HEK293 (cell line): ENCODE results near the gene TMEM176A.

ENCODE experiments used
- CTCF ChIA-PET: fragments of 350-600 bp; formaldehyde crosslinking; extraction: SDS; loops from one replicate; lab custom pipeline; 2021; ENCODE audit warnings: antibody characterized with exemption; lab: Yijun Ruan, JAX
- POLR2A ChIA-PET: fragments of 300-600 bp; formaldehyde crosslinking; extraction: SDS; loops from one replicate; lab custom pipeline; 2020; ENCODE audit warnings: antibody characterized with exemption, inconsistent platforms; lab: Yijun Ruan, JAX
- H3K27ac ChIP-seq: fragments of 200-500 bp; sonication (Bioruptor generic); 2 replicates; pipeline ENCODE4 v1.5.1; 2014; ENCODE audit warnings: low read depth, low read length, control low read depth, inconsistent platforms; ENCODE audit errors: extremely low read depth
- H3K36me3 ChIP-seq, 2 experiments: fragments of 200-500 bp in 1 of 2; sonication (Bioruptor generic) in 1 of 2; 1 replicate in 1 of 2; 2 replicates in 1 of 2; pipeline ENCODE4 v1.5.1; 2014 to 2017; ENCODE audit warnings: inconsistent platforms in 2 of 2, low read length in 2 of 2; ENCODE audit not compliant: control insufficient read depth in 2 of 2, insufficient read depth in 1 of 2
- H3K4me1 ChIP-seq: fragments of 200-500 bp; sonication (Bioruptor generic); 2 replicates; pipeline ENCODE4 v1.5.1; 2014; ENCODE audit warnings: mild to moderate bottlenecking, low read length, inconsistent platforms; ENCODE audit not compliant: control insufficient read depth, insufficient read depth
- H3K4me3 ChIP-seq: 2 replicates; pipeline ENCODE4 v1.5.1; 2011; ENCODE audit warnings: low read depth, mild to moderate bottlenecking, control low read depth, low read length, moderate library complexity
- H3K9me3 ChIP-seq: fragments of 200-500 bp; sonication (Bioruptor generic); 2 replicates; pipeline ENCODE4 v1.5.1; 2014; ENCODE audit warnings: low read depth, low read length, inconsistent platforms; ENCODE audit not compliant: control insufficient read depth, insufficient read depth
- BCL6B ChIP-seq: fragments of 450-650 bp; formaldehyde crosslinking; IDR thresholded peaks from 2 replicates; pipeline ENCODE4 v1.5.1; 2017; ENCODE audit warnings: missing biosample characterization, missing genetic modification characterization
- GLI2 ChIP-seq: fragments of 450-650 bp; formaldehyde crosslinking; IDR thresholded peaks from 2 replicates; pipeline ENCODE4; 2017; ENCODE audit warnings: missing biosample characterization, missing genetic modification characterization, low read depth, borderline replicate concordance
- MYNN ChIP-seq: fragments of 450-650 bp; formaldehyde crosslinking; IDR thresholded peaks from 2 replicates; pipeline ENCODE4 v1.5.1; 2016; ENCODE audit warnings: missing biosample characterization, missing genetic modification characterization, borderline replicate concordance
- OSR2 ChIP-seq: fragments of 450-650 bp; formaldehyde crosslinking; IDR thresholded peaks from 2 replicates; pipeline ENCODE4 v1.5.1; 2016; ENCODE audit warnings: missing biosample characterization, missing genetic modification characterization
- PATZ1 ChIP-seq: fragments of 450-650 bp; formaldehyde crosslinking; IDR thresholded peaks from 2 replicates; pipeline ENCODE4 v1.5.1; 2016; ENCODE audit warnings: missing biosample characterization, missing genetic modification characterization
- PRDM2 ChIP-seq: fragments of 450-650 bp; formaldehyde crosslinking; IDR thresholded peaks from 2 replicates; pipeline ENCODE4 v1.5.1; 2016; ENCODE audit warnings: missing biosample characterization, missing genetic modification characterization, borderline replicate concordance
- TRIM28 ChIP-seq: IDR thresholded peaks from 2 replicates; pipeline ENCODE4 v1.6.1; 2011; ENCODE audit warnings: low read length, control low read depth, borderline replicate concordance
- ZBTB21 ChIP-seq: fragments of 450-650 bp; formaldehyde crosslinking; IDR thresholded peaks from 2 replicates; pipeline ENCODE4 v1.5.1; 2017; ENCODE audit warnings: missing biosample characterization, missing genetic modification characterization
- ZBTB49 ChIP-seq: fragments of 450-650 bp; formaldehyde crosslinking; IDR thresholded peaks from 2 replicates; pipeline ENCODE4 v1.5.1; 2016; ENCODE audit warnings: missing biosample characterization, missing genetic modification characterization, low read depth
- ZNF114 ChIP-seq: fragments of 450-650 bp; formaldehyde crosslinking; IDR thresholded peaks from 2 replicates; pipeline ENCODE4 v1.5.0; 2017; ENCODE audit warnings: missing biosample characterization, missing genetic modification characterization
- ZNF133 ChIP-seq: fragments of 450-650 bp; formaldehyde crosslinking; IDR thresholded peaks from 2 replicates; pipeline ENCODE4 v1.5.1; 2016; ENCODE audit warnings: missing biosample characterization, missing genetic modification characterization
- ZNF174 ChIP-seq: fragments of 450-650 bp; formaldehyde crosslinking; IDR thresholded peaks from 2 replicates; pipeline ENCODE4 v1.5.0; 2017; ENCODE audit warnings: missing biosample characterization, mild to moderate bottlenecking, missing genetic modification characterization
- ZNF2 ChIP-seq: fragments of 450-650 bp; formaldehyde crosslinking; IDR thresholded peaks from 2 replicates; pipeline ENCODE4 v1.5.1; 2016; ENCODE audit warnings: missing biosample characterization, missing genetic modification characterization
- ZNF248 ChIP-seq: fragments of 450-650 bp; formaldehyde crosslinking; IDR thresholded peaks from 2 replicates; pipeline ENCODE4 v1.5.1; 2017; ENCODE audit warnings: missing biosample characterization, missing genetic modification characterization
- ZNF37A ChIP-seq: fragments of 450-650 bp; IDR thresholded peaks from 2 replicates; pipeline ENCODE4 v1.5.1; 2018; ENCODE audit warnings: missing biosample characterization, missing genetic modification characterization
- ZNF398 ChIP-seq: fragments of 450-650 bp; formaldehyde crosslinking; IDR thresholded peaks from 2 replicates; pipeline ENCODE4 v1.5.1; 2017; ENCODE audit warnings: missing biosample characterization, missing genetic modification characterization
- ZNF544 ChIP-seq: fragments of 450-650 bp; formaldehyde crosslinking; IDR thresholded peaks from 2 replicates; pipeline ENCODE4 v1.5.0; 2017; ENCODE audit warnings: missing biosample characterization, missing genetic modification characterization
- ZNF645 ChIP-seq: fragments of 450-650 bp; formaldehyde crosslinking; IDR thresholded peaks from 2 replicates; pipeline ENCODE4; 2016; ENCODE audit warnings: missing biosample characterization, missing genetic modification characterization
- ZNF654 ChIP-seq: fragments of 450-650 bp; formaldehyde crosslinking; IDR thresholded peaks from 2 replicates; pipeline ENCODE4 v1.5.1; 2016; ENCODE audit warnings: low read depth, missing biosample characterization, missing genetic modification characterization
- ZNF776 ChIP-seq: fragments of 450-650 bp; formaldehyde crosslinking; IDR thresholded peaks from 2 replicates; pipeline ENCODE4 v1.5.0; 2017; ENCODE audit warnings: missing biosample characterization, missing genetic modification characterization, borderline replicate concordance
- ZNF785 ChIP-seq: fragments of 450-650 bp; formaldehyde crosslinking; IDR thresholded peaks from 2 replicates; pipeline ENCODE4 v1.5.1; 2016; ENCODE audit warnings: missing biosample characterization, missing genetic modification characterization

The TMEM176A gene

GRCh38 chr7:150778738-150779301 is 21.7 kb upstream of the TMEM176A start (continued):
- TF ChIP-seq PATZ1 = no peak
- TF ChIP-seq ZNF174 (tag by site-specific recombination) = no peak
- TF ChIP-seq GLI2 (tag by site-specific recombination) = no peak
- TF ChIP-seq TRIM28 = peak; percentile 65; the same call in 1 of the 2 replicates
- TF ChIP-seq, all 188 proteins: peak for 8

GRCh38 chr7:150780292-150780691 is 20.3 kb upstream of the TMEM176A start:
- Histone ChIP-seq H3K4me1 (no peaks in the 10 kb centered on the region), H3K27ac (no peak overlapping the region), H3K9me3 (no peaks in the 10 kb centered on the region), H3K36me3 (no peaks in the 10 kb centered on the region), H3K4me3 (no peak overlapping the region)
- POLR2A ChIA-PET = no interaction called here
- CTCF ChIA-PET = interaction anchor here (1.0 to 5.4 kb wide), 5 partner anchors 9 to 209 kb away, joined by 3 to 77 read pairs (median 6); no protein-coding TSS in a partner anchor
- no peak for TF ChIP-seq ZNF114 (tag by site-specific recombination)
- TF ChIP-seq BCL6B (tag by site-specific recombination) = no peak
- TF ChIP-seq ZNF645 (tag by site-specific recombination) = no peak
- no peak for TF ChIP-seq PRDM2 (tag by site-specific recombination)
- TF ChIP-seq ZNF544 (tag by site-specific recombination) = no peak
- TF ChIP-seq ZNF654 (tag by site-specific recombination) = no peak
- TF ChIP-seq ZNF785 = no peak
- no peak for TF ChIP-seq ZNF37A (tag by site-specific recombination)
- no peak for TF ChIP-seq ZNF248 (tag by site-specific recombination)
- no peak for TF ChIP-seq ZNF776
- no peak for TF ChIP-seq MYNN (tag by site-specific recombination)
- no peak for TF ChIP-seq OSR2 (tag by site-specific recombination)
- no peak for TF ChIP-seq ZNF398 (tag by site-specific recombination)
- TF ChIP-seq ZBTB49 = no peak
- TF ChIP-seq ZNF133 (tag by site-specific recombination) = no peak
- no peak for TF ChIP-seq ZBTB21 (tag by site-specific recombination)
- no peak for TF ChIP-seq ZNF2 (tag by site-specific recombination)
